ENCODE results near the gene TMEM134.
A peak's percentile ranks its signal among the peaks of the same experiment; 100 is the strongest.

DNA sequence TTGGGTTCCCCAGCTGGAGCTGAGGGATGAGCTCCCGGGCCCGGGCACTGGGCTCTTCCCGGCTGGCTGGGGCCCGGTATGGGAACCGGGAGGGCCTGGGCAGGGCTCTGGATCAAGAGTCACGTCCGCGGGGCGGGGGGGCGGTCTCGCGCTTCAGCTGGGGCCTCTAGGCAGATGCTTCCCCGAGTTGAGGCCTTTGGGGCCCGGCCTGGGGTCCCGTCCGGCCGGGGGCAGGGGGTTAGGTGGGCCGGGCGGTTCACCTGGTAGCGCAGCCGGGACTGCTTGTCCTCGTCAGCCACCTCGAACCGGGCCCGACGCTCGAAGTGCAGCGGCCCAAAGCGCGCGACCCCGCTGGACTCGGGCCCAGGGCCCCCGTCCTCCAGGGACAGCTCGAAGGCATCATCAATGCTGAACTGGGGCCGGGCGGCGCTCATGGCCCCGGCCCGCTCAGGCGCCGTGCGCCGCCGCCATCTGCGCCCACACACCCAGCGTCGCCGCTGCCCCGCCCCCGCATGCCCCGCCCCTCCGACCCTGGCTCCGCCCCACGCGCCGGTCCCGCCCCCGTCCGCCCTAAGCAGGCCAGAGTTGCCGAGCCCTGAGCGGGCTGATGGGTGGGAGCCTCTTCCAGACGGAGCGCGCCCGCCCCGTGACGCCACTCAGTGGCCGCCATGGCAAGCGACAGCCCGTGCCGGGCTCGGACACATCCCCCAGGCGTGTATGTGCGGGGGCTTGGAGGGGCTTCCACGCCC lies at the start of gene TMEM134:
- TF ChIP-seq CTCF (IDR thresholded peaks at IDR 0.05) (peak in 1 of 4 experiments; percentile 41), POLR2A (IDR thresholded peaks at IDR 0.05) (peak; percentile 74 to 86)

Data from sigmoid colon (tissue), 3 donors.